Osteoblast (primary cell): ENCODE data around the gene AHNAK2. TPM values are rescaled to one million over a fixed set of nuclear protein-coding genes. Genes with fewer than 3 reads are reported as not detected.

Experiments used
- DNase-seq: peaks from one replicate; pipeline ENCODE4 v3.0.0; 2011; ENCODE audit warnings: low spot score, mixed read lengths; ENCODE audit not compliant: insufficient read length; ENCODE audit errors: missing footprints
- H2AFZ ChIP-seq: 2 replicates; pipeline ENCODE4 v1.6.0; 2011; ENCODE audit warnings: mild to moderate bottlenecking, low read length
- H3K27ac ChIP-seq: 2 replicates; pipeline ENCODE4 v1.5.1; 2011; ENCODE audit warnings: mild to moderate bottlenecking, low read depth, low read length, moderate library complexity
- H3K27me3 ChIP-seq: 2 replicates; pipeline ENCODE4 v1.6.0; 2012; ENCODE audit warnings: mild to moderate bottlenecking, control low read depth, inconsistent platforms, low read length, moderate library complexity; ENCODE audit not compliant: insufficient read depth
- H3K36me3 ChIP-seq: 2 replicates; pipeline ENCODE4 v1.5.1; 2011; ENCODE audit warnings: mild to moderate bottlenecking, low read length, control low read depth, moderate library complexity; ENCODE audit not compliant: insufficient read depth
- H3K4me1 ChIP-seq: 2 replicates; pipeline ENCODE4 v1.5.1; 2011; ENCODE audit warnings: mild to moderate bottlenecking, low read length, control low read depth, moderate library complexity; ENCODE audit not compliant: insufficient read depth
- H3K4me2 ChIP-seq: 2 replicates; pipeline ENCODE4 v1.6.0; 2011; ENCODE audit warnings: mild to moderate bottlenecking, low read length; ENCODE audit not compliant: insufficient read depth
- H3K4me3 ChIP-seq: fragments of 200-600 bp; sonication (generic); 3 replicates; pipeline ENCODE4 v1.5.1; 2012; ENCODE audit warnings: mild to moderate bottlenecking, low read length, inconsistent platforms; ENCODE audit not compliant: insufficient read depth
- H3K79me2 ChIP-seq: 2 replicates; pipeline ENCODE4 v1.6.0; 2012; ENCODE audit warnings: mild to moderate bottlenecking, low read length, control low read depth, inconsistent platforms; ENCODE audit not compliant: insufficient read depth
- H3K9me3 ChIP-seq: 2 replicates; pipeline ENCODE4 v1.5.1; 2011; ENCODE audit warnings: low read depth, low read length, control low read depth
- H4K20me1 ChIP-seq: 2 replicates; pipeline ENCODE4 v1.6.0; 2012; ENCODE audit warnings: mild to moderate bottlenecking, low read length, control low read depth; ENCODE audit not compliant: insufficient read depth
- CTCF ChIP-seq: IDR thresholded peaks from 2 replicates; pipeline ENCODE4 v1.5.1; 2011; ENCODE audit warnings: mild to moderate bottlenecking, low read depth, low read length, moderate library complexity; ENCODE audit errors: extremely low read depth
- total RNA-seq: library from RNA; depleted of rRNA; stranded (reverse); fragments of >200 nt; gene quantifications from 2 replicates; pipeline ENCODE4 v1.2.3, GENCODE V29; 2012

AHNAK2 gene
- total RNA-seq, 1 donor: 30.8 TPM

GRCh38 chr14:105011312-105011990 lies 33.3 kb upstream of the AHNAK2 start:
- DNase-seq: peak; percentile 52
- H3K4me3 ChIP-seq: no peak overlapping the region
- H3K27ac ChIP-seq: no peak overlapping the region
- H3K4me2 ChIP-seq: no peak overlapping the region
- TF ChIP-seq CTCF: no peak
- H3K27me3 ChIP-seq: no peaks in the 10 kb centered on the region
- H2AFZ ChIP-seq: no peak overlapping the region
- H3K9me3 ChIP-seq: no peaks in the 10 kb centered on the region
- peaks cover 3% of the 10 kb centered on the region for H4K20me1 ChIP-seq
- H3K4me1 ChIP-seq: peaks cover 14% of the 10 kb centered on the region
- peaks cover 83% of the 10 kb centered on the region for H3K79me2 ChIP-seq
- peaks cover 31% of the 10 kb centered on the region for H3K36me3 ChIP-seq

GRCh38 chr14:105010891-105011291 lies 32.7 kb upstream of the AHNAK2 start:
- Histone ChIP-seq H3K27ac (no peak overlapping the region), H3K4me1 (peaks cover 14% of the 10 kb centered on the region), H3K9me3 (no peaks in the 10 kb centered on the region), H4K20me1 (peaks cover 3% of the 10 kb centered on the region), H3K79me2 (peaks cover 78% of the 10 kb centered on the region), H2AFZ (no peak overlapping the region), H3K4me2 (no peak overlapping the region), H3K27me3 (no peaks in the 10 kb centered on the region), H3K36me3 (peaks cover 31% of the 10 kb centered on the region), H3K4me3 (no peak overlapping the region)
- no peak for TF ChIP-seq CTCF
- DNase-seq: peak; percentile 62

GRCh38 chr14:105010106-105010505 lies 31.9 kb upstream of the AHNAK2 start:
- H3K4me1 ChIP-seq: peaks cover 14% of the 10 kb centered on the region
- no peak overlapping the region for H3K4me2 ChIP-seq
- H3K9me3 ChIP-seq: no peaks in the 10 kb centered on the region
- peak; percentile 62 for DNase-seq
- TF ChIP-seq CTCF: no peak
- H3K27me3 ChIP-seq: no peaks in the 10 kb centered on the region
- no peak overlapping the region for H3K27ac ChIP-seq
- H3K4me3 ChIP-seq: no peak overlapping the region
- H2AFZ ChIP-seq: no peak overlapping the region
- peaks cover 31% of the 10 kb centered on the region for H3K36me3 ChIP-seq
- peaks cover 3% of the 10 kb centered on the region for H4K20me1 ChIP-seq
- peaks cover 70% of the 10 kb centered on the region for H3K79me2 ChIP-seq

- DNase-seq: peak; percentile 37
- no peak overlapping the region for H2AFZ ChIP-seq
- H3K4me2 ChIP-seq: no peak overlapping the region
- H3K79me2 ChIP-seq: peaks cover 46% of the 10 kb centered on the region
- peaks cover 2% of the 10 kb centered on the region for H3K4me1 ChIP-seq
- no peaks in the 10 kb centered on the region for H3K27me3 ChIP-seq
- H3K4me3 ChIP-seq: no peak overlapping the region
- H3K9me3 ChIP-seq: no peaks in the 10 kb centered on the region
- TF ChIP-seq CTCF: no peak
- peaks cover 3% of the 10 kb centered on the region for H4K20me1 ChIP-seq
- no peak overlapping the region for H3K27ac ChIP-seq
- peaks cover 31% of the 10 kb centered on the region for H3K36me3 ChIP-seq
These were observed 29.6 kb upstream of the AHNAK2 start for GRCh38 chr14:105007593-105008264.
